PFSK-1 (cell line): ENCODE data around the gene ZNF683.

Source experiments
- SIN3A ChIP-seq: IDR thresholded peaks from 2 replicates; pipeline ENCODE4 v1.6.1; 2012; ENCODE audit warnings: mild to moderate bottlenecking, low read length, moderate library complexity, borderline replicate concordance; ENCODE audit not compliant: insufficient read depth
- TF ChIP-seq, protein P1 (sequence below), 2 experiments: IDR thresholded peaks; 2 replicates each; pipeline versions ENCODE4 v1.6.1 to v1.8.0; 2011 to 2012; ENCODE audit warnings: low read depth in 2 of 2, low read length in 2 of 2, control low read depth in 1 of 2, inconsistent platforms in 1 of 2, mild to moderate bottlenecking in 1 of 2, moderate library complexity in 1 of 2; ENCODE audit not compliant: insufficient read depth in 1 of 2

DNA sequence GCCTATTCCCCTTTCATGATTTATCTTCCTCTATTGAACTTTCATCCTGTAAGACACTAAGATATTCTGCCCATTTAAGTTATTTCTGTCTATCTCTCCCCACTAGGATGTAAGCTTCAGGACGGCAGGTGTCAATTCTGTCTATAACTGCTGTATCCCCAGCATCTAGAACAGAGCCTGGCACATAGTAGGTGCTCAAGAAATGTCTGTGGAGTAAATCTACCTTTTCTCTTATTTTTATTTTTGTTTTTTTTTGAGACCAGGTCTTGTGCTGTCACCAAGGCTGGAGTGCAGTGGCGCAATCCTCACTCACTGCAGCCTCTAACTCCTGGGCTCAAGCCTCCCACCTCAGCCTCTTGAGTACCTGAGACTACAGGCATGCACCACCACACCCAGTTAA lies 49.2 kb downstream of the ZNF683 start:
- no peak for TF ChIP-seq SIN3A
- TF ChIP-seq, protein P1, sequence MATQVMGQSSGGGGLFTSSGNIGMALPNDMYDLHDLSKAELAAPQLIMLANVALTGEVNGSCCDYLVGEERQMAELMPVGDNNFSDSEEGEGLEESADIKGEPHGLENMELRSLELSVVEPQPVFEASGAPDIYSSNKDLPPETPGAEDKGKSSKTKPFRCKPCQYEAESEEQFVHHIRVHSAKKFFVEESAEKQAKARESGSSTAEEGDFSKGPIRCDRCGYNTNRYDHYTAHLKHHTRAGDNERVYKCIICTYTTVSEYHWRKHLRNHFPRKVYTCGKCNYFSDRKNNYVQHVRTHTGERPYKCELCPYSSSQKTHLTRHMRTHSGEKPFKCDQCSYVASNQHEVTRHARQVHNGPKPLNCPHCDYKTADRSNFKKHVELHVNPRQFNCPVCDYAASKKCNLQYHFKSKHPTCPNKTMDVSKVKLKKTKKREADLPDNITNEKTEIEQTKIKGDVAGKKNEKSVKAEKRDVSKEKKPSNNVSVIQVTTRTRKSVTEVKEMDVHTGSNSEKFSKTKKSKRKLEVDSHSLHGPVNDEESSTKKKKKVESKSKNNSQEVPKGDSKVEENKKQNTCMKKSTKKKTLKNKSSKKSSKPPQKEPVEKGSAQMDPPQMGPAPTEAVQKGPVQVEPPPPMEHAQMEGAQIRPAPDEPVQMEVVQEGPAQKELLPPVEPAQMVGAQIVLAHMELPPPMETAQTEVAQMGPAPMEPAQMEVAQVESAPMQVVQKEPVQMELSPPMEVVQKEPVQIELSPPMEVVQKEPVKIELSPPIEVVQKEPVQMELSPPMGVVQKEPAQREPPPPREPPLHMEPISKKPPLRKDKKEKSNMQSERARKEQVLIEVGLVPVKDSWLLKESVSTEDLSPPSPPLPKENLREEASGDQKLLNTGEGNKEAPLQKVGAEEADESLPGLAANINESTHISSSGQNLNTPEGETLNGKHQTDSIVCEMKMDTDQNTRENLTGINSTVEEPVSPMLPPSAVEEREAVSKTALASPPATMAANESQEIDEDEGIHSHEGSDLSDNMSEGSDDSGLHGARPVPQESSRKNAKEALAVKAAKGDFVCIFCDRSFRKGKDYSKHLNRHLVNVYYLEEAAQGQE (IDR thresholded peaks at IDR 0.05; ENCODE audit: insufficient read depth in 1 of 2, low read depth in 2 of 2, low read length in 2 of 2): no peak
